Activated CD4-positive, alpha-beta memory T cell treated with anti-CD3 and anti-CD28 coated beads, Interleukin-2, amount 10 ng/mL, durations not matched to agents 7 days and 5 days (primary cell): ENCODE results near the gene SYNGR1. TPM values are rescaled to one million over a fixed set of nuclear protein-coding genes. Genes with fewer than 3 reads are reported as not detected.
"Not testable (repeated sequence)": the region's sequence is repeated elsewhere in the genome, so short reads cannot be mapped to it uniquely, and the experiment has no call there.

ENCODE experiments used
- CTCF ChIA-PET: fragments of 350-600 bp; sonication (Branson Sonifier 250); formaldehyde crosslinking; loops from one replicate; lab custom pipeline; 2021; ENCODE audit warnings: antibody characterized with exemption, inconsistent platforms; lab: Charles Lee
- POLR2A ChIA-PET: fragments of 350-600 bp; sonication (Branson Sonifier 250); formaldehyde crosslinking; loops from one replicate; lab custom pipeline; 2021; ENCODE audit warnings: antibody characterized with exemption; lab: Charles Lee
- DNase-seq: peaks from one replicate; pipeline ENCODE4 v3.0.0-alpha.2; 2020
- H3K27ac Mint-ChIP-seq: one replicate; pipeline ENCODE4 v1.8.0; 2021; ENCODE audit warnings: mild to moderate bottlenecking, mixed read lengths
- H3K27me3 Mint-ChIP-seq: one replicate; pipeline ENCODE4 v1.8.0; 2021; ENCODE audit warnings: mixed read lengths
- H3K36me3 Mint-ChIP-seq: one replicate; pipeline ENCODE4 v1.8.0; 2021; ENCODE audit warnings: low read depth, mixed read lengths
- H3K4me1 Mint-ChIP-seq: one replicate; pipeline ENCODE4 v1.8.0; 2021; ENCODE audit warnings: mixed read lengths
- H3K4me3 Mint-ChIP-seq: one replicate; pipeline ENCODE4 v1.8.0; 2021; ENCODE audit warnings: mild to moderate bottlenecking, mixed read lengths
- H3K9me3 Mint-ChIP-seq: one replicate; pipeline ENCODE4 v1.8.0; 2021; ENCODE audit warnings: mixed read lengths
- total RNA-seq, 2 experiments: library from RNA; stranded (reverse); gene quantifications; one replicate each; pipeline ENCODE4 v1.2.3, GENCODE V29; 2021

The SYNGR1 gene
- total RNA-seq, 2 experiments from 2014 or later = 0.15 TPM; not detected in 1

DNA sequence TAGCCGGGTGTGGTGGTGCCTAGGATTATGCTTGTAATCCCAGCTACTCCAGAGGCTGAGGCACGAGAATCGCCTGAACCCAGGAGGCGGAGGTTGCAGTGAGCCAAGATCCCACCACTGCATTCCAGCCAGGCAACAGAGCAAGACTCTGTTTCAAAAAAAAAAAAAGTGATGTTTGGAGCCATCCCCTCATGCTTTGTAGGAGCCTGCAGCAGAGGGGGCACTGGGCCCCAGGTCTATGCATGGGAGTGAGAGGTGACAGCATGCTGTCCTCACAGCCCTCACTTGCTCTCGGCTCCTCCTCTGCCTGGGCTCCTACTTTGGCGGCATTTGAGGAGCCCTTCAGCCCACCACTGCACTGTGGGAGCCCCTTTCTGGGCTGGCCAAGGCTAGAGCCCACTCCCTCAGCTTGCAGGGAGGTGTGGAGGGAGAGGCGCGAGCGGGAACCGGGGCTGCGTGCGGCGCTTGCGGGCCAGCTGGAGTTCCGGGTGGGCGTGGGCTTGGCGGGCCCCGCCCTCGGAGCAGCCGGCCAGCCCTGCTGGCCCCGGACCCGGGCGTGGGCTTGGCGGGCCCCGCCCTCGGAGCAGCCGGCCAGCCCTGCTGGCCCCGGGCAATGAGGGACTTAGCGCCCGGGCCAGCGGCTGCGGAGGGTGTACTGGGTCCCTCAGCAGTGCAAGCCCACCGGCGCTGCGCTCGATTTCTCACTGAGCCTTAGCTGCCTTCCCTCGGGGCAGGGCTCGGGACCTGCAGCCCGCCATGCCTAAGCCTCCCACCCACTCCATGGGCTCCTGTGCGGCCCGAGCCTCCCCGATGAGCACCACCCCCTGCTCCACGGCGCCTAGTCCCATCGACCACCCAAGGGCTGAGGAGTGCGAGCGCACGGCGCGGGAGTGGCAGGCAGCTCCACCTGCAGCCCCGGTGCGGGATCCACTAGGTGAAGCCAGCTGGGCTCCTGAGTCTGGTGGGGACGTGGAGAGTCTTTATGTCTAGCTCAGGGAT lies 7.6 kb downstream of the SYNGR1 start:
- H3K36me3 Mint-ChIP-seq, H3K9me3 Mint-ChIP-seq, H3K4me3 Mint-ChIP-seq, CTCF ChIA-PET, H3K4me1 Mint-ChIP-seq, H3K27ac Mint-ChIP-seq, DNase-seq, POLR2A ChIA-PET, H3K27me3 Mint-ChIP-seq: not testable (repeated sequence)

DNA sequence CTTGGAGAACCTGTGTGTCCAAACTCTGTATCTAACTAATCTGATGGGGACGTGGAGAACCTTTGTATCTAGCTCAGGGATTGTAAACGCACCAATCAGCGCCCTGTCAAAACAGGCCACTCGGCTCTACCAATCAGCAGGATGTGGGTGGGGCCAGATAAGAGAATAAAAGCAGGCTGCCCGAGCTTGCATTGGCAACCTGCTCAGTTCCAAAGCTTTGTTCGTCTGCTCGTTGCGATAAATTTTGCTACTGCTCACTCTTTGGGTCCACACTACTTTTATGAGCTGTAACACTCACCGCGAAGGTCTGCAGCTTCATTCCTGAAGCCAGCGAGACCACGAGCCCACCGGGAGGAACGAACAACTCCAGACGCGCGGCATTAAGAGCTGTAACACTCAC lies 8.4 kb downstream of the SYNGR1 start:
- H3K27me3 Mint-ChIP-seq, H3K4me3 Mint-ChIP-seq, CTCF ChIA-PET, H3K36me3 Mint-ChIP-seq, DNase-seq, H3K9me3 Mint-ChIP-seq, H3K27ac Mint-ChIP-seq, POLR2A ChIA-PET, H3K4me1 Mint-ChIP-seq: not testable (repeated sequence)

DNA sequence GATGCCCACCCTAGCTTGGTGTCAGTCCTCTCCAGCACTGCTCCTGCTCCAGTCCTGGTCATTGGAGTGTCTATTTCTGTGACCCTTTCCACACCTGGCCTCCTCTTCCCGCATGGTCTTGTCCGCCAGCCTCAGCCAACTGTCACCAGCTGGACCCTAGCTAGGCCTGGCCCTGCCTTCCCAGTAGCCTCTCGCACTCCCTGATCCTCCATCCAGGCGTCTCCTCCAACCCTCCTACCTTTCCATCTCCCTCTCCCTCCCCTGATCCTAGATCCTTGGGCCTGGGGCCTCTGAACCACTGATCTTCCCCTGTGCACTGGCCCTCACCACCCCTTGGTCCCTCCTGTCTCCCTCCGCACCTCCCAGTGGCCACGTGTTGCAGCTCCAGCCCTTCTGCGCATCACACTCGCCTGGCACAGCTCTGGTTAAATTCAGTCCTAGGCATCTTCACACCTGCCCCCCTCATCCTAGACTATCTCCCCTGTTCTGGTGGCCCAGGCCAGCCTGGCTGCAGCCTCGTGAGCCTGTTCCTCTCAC lies 9.9 kb downstream of the SYNGR1 start:
- Mint-ChIP-seq H3K9me3 (no peaks in the 10 kb centered on the region), H3K36me3 (no peaks in the 10 kb centered on the region), H3K27me3 (peaks cover 4% of the 10 kb centered on the region), H3K27ac (no peak overlapping the region), H3K4me1 (no peaks in the 10 kb centered on the region), H3K4me3 (no peak overlapping the region)
- ChIA-PET CTCF (no interaction called here), POLR2A (no interaction called here)
- no peak for DNase-seq

DNA sequence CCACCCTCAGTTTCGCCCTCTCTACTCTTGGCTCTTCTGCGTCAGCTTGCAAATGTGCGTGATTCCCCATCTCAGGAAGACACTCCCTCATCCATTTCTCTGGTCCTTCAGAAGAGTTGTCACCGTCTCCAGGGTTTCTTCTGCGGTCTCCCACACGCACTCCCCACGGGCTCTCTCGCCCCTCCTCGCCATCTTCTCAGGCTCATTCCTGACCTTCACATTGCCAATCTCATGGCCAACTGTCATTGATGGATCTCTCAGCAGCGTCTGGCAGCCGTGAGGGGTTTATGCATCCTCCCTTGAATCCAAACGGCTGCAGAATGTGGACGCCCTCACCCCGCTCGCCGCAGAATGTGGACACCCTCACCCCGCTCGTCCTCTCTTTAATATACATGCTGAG lies 10.5 kb downstream of the SYNGR1 start:
- Mint-ChIP-seq H3K4me3 (no peak overlapping the region), H3K36me3 (no peaks in the 10 kb centered on the region)
- POLR2A ChIA-PET = no interaction called here

DNA sequence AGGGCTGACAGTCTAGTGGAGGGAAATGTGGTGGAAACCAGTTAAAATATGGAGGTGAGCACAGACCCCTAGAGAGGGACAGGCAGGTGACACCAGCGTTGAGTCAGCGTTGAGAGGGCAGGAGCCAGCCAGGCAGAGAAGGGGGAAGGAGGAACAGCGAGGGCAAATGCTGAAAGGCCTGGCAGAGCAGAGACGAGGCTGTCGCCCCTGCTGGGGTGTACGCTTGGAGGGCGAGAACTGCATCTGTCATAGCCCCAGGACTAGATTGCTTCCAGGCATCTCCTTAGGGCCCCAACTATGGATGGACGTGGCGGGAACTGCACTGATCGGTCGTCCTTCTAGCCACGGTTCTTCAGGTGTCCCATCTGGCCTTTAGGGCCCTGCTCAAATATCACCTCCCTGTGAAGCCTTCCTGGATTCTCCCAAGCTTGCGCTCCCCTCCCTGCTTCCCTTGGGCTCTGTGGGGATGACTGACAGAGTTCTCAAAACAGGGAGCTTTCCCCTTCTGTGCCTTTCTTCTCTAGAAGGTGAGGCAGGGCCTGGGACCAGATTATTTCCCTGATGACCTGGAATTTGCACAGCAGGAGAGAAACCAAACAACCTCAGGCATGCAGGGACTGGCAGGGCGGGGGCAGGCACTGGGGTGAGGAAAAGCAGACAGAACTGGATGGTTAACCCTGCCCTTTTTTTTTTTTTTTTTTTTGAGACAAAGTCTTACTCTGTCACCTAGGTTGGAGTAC lies 11.1 kb downstream of the SYNGR1 start:
- ChIA-PET POLR2A (no interaction called here), CTCF (interaction anchor here (0.6 to 0.7 kb wide), 2 partner anchors 43 to 76 kb away, joined by 3 to 4 read pairs; no protein-coding TSS in a partner anchor)
- Mint-ChIP-seq H3K4me3 (no peak overlapping the region), H3K27ac (no peak overlapping the region), H3K4me1 (no peaks in the 10 kb centered on the region), H3K27me3 (peaks cover 4% of the 10 kb centered on the region), H3K36me3 (no peaks in the 10 kb centered on the region), H3K9me3 (no peaks in the 10 kb centered on the region)
- no peak for DNase-seq

More for the DNA sequence above, 10.5 kb downstream of the SYNGR1 start:
- CTCF ChIA-PET = no interaction called here
- H3K9me3 Mint-ChIP-seq = no peaks in the 10 kb centered on the region
- DNase-seq = no peak
- H3K27ac Mint-ChIP-seq = no peak overlapping the region
- no peaks in the 10 kb centered on the region for H3K4me1 Mint-ChIP-seq
- H3K27me3 Mint-ChIP-seq = peaks cover 4% of the 10 kb centered on the region

DNA sequence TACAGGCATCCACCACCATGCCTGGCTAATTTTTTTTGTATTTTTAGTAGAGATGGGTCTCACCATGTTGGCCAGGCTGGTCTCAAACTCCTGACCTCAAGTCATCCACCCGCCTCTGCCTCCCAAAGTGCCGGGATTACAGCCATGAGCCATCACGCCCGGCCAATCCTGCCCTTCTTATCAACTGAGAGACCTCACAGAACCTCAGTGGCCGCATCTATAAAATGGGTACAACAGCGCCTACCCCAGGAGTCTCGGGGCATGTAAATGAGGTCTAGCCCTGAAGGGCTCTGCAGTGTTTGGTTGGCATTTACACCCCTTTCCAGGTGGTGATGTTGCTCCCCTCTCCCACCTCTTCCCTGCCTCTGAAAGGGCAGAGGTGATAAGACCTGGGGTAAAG lies 11.7 kb downstream of the SYNGR1 start:
- H3K4me3 Mint-ChIP-seq = no peak overlapping the region
- POLR2A ChIA-PET = no interaction called here
- no peaks in the 10 kb centered on the region for H3K9me3 Mint-ChIP-seq
- CTCF ChIA-PET = interaction anchor here (0.6 kb wide), 1 partner anchor 43 kb away, joined by 4 read pairs; no protein-coding TSS in a partner anchor
- no peak for DNase-seq
- no peak overlapping the region for H3K27ac Mint-ChIP-seq
- no peaks in the 10 kb centered on the region for H3K4me1 Mint-ChIP-seq
- peaks cover 4% of the 10 kb centered on the region for H3K27me3 Mint-ChIP-seq
- no peaks in the 10 kb centered on the region for H3K36me3 Mint-ChIP-seq

DNA sequence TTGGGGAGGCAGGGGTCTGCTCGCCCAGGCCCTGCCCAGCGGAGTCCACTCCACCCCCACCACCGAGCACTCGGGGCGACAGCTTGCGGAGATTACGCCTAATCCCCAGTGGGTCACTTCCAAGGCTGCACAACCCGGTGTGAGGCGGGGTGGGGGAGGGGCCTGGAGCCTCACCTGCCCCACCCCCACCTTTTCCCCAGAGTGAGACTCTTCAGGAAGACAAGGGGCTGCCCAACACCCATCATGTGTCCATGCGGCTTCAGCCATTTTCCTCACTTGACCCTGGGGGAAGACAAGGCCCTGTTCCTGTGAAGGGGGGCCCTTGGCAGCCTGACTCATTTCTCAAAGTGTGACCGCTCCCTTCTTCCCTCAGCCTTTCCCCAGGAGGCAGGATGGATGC lies 12.5 kb downstream of the SYNGR1 start:
- Mint-ChIP-seq H3K27me3 (peaks cover 4% of the 10 kb centered on the region), H3K4me1 (no peaks in the 10 kb centered on the region), H3K9me3 (no peaks in the 10 kb centered on the region), H3K36me3 (no peaks in the 10 kb centered on the region), H3K27ac (no peak overlapping the region), H3K4me3 (no peak overlapping the region)
- DNase-seq = no peak
- CTCF ChIA-PET = no interaction called here
- POLR2A ChIA-PET = no interaction called here

DNA sequence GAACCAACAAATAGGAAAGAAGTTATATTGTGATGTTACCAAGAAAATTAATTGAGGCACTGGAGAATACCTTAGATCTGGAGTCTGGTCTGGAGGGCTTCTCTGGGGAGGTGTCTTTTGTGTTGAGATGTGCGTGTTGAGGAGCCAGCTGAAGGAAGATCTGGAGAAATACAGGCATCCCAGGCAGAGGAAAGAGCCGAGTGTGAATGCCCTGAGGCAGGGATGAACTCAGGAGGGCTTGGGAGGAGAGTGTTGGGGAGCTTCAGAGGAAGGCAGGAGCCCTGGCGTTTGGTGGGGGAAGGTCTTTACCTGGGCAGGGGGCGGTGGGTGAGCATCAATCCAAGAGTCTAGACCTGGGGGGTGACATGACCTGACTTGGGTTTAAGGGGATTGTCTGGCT lies 13.1 kb downstream of the SYNGR1 start:
- CTCF ChIA-PET = no interaction called here
- no peaks in the 10 kb centered on the region for H3K9me3 Mint-ChIP-seq
- DNase-seq = no peak
- H3K4me1 Mint-ChIP-seq = no peaks in the 10 kb centered on the region
- no peaks in the 10 kb centered on the region for H3K36me3 Mint-ChIP-seq
- H3K4me3 Mint-ChIP-seq = no peak overlapping the region
- H3K27me3 Mint-ChIP-seq = peaks cover 4% of the 10 kb centered on the region
- H3K27ac Mint-ChIP-seq = no peak overlapping the region
- POLR2A ChIA-PET = no interaction called here

DNA sequence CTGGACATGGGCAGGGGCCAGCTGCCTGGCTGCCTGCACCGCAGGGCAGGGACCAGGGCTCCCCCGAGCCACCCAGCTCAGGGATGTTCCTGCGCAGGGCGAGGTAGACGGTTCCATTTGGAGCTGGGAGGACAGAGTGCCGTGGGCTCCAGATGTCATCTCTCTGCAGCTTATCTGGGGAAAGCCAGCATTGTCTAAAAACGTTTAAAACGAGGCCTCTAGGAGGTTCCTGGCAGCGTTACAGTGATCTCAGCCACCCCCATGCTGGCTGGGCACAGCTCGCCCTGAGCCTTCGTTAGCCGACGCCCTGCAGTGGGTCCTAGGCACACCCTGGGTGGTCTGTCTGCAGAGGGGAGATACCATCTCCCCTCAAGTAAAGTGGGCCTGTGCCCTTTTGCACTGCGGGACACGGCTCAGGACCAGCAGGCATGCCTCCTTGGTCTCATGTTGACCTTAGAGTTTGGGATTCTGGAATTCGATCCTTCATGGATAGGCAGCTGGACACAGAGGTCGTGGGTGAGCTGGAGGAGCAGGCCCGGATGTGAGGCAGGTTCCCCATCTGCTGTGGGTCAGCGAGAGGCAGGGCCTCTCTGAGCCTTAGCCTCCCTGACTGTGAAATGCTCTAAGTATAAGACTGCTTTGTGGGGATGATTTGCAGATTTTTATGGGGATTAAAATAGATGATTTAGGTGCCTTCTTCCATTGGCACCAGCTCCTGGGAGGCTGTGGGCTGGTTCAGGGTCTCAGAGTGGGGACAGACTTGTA lies 14.1 kb downstream of the SYNGR1 start:
- no peak overlapping the region for H3K4me3 Mint-ChIP-seq
- POLR2A ChIA-PET = no interaction called here
- CTCF ChIA-PET = no interaction called here
- no peaks in the 10 kb centered on the region for H3K36me3 Mint-ChIP-seq
- DNase-seq = no peak
- no peak overlapping the region for H3K27ac Mint-ChIP-seq
- H3K4me1 Mint-ChIP-seq = no peaks in the 10 kb centered on the region
- H3K27me3 Mint-ChIP-seq = peaks cover 4% of the 10 kb centered on the region
- H3K9me3 Mint-ChIP-seq = no peaks in the 10 kb centered on the region

DNA sequence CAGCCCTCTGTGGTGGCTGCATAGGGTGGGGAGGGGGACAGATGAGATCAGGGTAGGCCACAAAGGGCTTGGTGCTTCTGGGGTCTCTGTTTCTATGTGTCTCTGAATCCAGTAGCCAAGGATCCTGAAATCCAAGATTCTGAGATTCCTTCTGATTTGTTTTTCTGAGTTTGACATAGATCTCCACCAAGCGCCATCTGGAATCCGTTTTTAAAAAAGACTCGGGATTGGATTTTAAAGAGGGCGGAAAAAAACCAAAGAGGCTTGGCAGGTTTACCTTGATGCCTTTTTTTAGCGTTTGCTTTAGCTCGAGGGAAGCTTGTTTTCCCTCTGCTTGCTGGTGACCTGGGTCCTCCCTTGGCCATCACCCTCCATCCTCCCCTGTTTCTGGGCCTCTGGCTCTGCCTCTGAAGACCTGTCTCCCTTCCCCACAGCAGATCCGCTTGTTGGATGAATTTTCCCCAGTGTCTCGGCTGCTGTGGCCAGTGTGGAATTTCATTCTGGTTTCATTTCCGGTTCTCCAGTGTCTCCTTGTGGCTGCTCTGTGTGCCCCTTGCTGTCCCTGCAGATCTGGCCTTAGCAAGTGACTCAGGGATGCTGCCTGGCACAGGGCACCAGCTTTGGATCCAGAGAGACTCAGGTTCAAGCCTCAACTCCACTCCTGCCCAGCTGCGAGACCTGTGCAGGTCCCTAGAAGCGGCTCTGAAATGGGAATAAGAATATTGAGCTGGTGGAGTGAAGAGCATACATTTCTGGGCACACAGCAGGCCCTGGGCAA lies 15.1 kb downstream of the SYNGR1 start:
- DNase-seq = no peak
- Mint-ChIP-seq H3K27me3 (peaks cover 6% of the 10 kb centered on the region), H3K36me3 (no peaks in the 10 kb centered on the region), H3K4me3 (no peak overlapping the region), H3K9me3 (no peaks in the 10 kb centered on the region), H3K4me1 (no peaks in the 10 kb centered on the region), H3K27ac (no peak overlapping the region)
- ChIA-PET CTCF (no interaction called here), POLR2A (no interaction called here)

DNA sequence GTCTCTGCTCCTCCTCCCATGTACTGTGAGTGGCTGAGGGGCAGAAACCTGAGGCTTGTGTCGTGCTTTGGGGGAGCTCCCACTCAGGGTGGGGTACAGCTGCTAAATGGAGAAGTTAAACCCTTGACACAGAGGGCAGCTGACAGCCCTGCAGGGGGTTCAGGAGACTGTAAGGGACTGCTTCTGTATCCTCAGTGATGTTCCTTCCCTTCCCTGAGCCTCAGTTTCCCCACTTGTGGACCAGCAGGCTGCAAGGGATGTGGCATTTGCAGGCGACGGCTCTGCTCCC lies 15.6 kb downstream of the SYNGR1 start:
- no peak for DNase-seq
- H3K27me3 Mint-ChIP-seq = peaks cover 6% of the 10 kb centered on the region
- H3K36me3 Mint-ChIP-seq = no peaks in the 10 kb centered on the region
- CTCF ChIA-PET = no interaction called here
- no peaks in the 10 kb centered on the region for H3K4me1 Mint-ChIP-seq
- no peak overlapping the region for H3K4me3 Mint-ChIP-seq
- H3K9me3 Mint-ChIP-seq = no peaks in the 10 kb centered on the region
- H3K27ac Mint-ChIP-seq = no peak overlapping the region
- POLR2A ChIA-PET = no interaction called here

DNA sequence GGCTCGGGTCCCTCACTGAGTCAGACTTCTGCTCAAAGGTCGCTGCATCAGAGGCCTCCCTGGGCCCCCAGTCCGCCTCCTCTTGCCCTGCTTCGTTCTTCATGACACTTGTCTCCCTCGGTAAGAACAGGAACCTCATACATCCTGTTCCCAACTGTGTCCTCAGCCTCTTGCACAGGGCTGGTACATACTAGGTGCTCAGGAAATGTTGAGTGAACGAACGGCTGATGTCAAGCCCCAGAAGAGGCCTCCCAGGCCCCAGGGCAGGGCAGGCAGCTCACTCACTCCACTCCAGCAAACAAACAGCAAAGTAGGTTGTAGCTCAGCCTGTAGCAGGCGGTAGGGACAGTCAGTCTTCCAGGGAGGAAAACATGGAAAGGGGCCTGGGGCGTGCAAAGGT lies 17.2 kb downstream of the SYNGR1 start:
- no peak for DNase-seq
- peaks cover 2% of the 10 kb centered on the region for H3K9me3 Mint-ChIP-seq
- no peak overlapping the region for H3K4me3 Mint-ChIP-seq
- POLR2A ChIA-PET = no interaction called here
- peaks cover 2% of the 10 kb centered on the region for H3K36me3 Mint-ChIP-seq
- no peaks in the 10 kb centered on the region for H3K4me1 Mint-ChIP-seq
- no peak overlapping the region for H3K27ac Mint-ChIP-seq
- peaks cover 6% of the 10 kb centered on the region for H3K27me3 Mint-ChIP-seq
- CTCF ChIA-PET = no interaction called here
